Fibroblast of skin of left biceps (primary cell): ENCODE data around the gene ST6GALNAC3.

Source experiments
- DNase-seq, 2 experiments: peaks; one replicate each; pipeline ENCODE4 v3.0.0-alpha.2; 2013; ENCODE audit warnings: low read depth in 2 of 2

ST6GALNAC3 gene

DNA sequence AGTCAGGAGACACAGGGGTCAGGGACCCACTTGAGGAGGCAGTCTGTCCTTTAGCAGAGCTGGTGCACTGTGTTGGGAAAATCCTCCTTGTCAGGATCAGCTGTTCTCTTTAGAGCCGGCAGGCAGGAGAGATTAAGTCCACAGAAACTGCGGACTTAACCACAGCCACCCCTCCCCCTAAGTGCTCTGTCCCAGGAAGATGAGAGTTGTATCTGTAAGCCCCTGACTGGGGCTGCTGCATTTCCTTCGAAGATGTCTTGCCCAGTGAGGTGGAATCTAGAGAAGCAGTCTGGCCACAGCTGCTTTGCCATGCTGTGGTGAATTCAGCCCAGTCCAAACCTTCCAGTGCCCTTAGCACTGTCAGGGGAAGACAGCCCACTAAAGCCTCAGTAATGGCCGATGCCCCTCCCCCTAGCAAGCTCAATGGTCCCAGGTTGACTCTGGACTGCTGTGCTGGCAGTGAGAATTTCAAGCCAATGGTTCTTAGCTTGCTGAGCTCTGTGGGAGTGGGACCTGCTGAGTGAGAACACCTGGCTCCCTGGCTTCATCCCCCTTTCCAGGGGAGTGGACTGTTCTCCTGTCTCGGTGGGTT, 172.8 kb downstream of the ST6GALNAC3 start:
- no peak for DNase-seq

DNA sequence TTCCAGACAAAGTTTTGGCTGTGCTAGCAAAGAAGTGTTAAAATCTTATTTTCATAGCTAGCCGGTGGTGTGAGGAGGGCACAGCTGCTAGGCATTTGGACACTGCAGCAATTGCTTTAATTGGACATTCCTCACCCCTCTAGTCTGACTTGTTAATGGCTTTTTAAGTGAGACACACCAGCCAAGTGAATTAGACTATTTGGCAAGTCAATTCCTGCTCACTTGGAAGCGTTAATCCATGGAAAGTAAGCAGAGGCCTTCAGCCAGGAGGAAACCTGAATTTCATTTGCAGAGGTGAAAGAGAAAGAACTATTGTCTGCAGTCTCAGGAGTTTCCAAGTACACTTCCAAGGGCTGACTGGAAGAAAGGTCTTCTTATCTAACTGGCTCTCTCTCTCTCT, 175.7 kb downstream of the ST6GALNAC3 start:
- DNase-seq, result no peak

DNA sequence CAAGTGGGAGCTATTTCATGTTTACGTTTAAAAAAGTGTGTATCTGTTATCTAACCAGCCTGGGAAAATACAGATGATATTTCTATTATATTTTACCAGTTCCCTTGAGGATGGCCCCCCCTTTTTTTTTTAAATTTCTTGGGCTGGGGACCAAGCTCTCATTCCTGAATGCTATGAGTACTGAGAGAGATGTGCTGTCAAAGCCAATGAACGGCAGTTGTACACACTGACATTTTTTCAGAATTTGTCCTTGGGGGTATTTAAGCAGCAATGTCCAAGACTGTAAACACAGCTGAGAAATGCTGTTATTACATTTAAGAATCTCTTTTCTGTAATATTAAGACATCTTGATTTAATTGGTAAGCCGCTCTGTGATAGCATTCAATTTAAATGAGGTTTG, 177.9 kb downstream of the ST6GALNAC3 start:
- no peak for DNase-seq

DNA sequence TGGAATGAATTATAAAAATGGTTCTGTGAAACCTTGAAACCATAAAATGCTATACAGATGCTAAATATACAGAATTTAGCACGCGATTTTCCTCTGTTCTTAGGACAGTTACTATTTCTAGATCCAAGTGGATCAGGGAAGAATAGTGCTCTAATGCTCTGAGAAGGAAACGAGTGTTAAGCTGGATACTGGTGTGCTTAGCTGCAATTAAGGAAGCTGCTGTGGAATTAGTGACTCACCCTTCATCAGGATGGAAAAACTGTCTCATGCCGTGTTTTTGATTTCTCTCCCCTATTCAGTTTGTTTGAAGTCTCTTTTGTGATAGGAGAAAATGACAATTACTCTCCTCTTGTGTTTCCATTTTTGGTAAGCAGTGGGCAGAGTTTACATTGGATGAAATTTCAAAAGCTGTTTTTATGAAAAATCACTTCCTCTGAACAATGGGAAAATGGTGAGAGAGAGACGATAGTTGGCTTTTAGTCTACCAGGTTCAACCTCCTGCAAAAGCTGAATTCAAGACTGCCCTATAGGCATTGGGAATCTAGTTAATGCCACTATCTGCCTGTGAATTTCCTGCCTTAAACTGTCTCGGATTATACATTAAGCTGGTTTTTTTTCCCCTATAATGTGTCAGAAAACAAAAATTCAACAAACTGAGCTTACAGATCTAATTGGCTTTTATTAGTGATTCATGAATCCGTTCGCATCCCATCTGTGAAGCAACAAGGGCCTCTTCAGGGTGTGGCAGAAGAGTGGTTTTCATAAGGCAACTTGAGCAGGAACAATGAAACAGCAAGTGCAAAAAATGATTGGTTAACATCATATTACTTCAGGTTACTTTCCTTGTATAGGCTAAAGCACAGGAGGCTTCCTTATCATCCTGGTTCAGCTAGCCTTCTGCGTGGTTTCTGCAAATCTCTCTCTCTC, 179.8 kb downstream of the ST6GALNAC3 start:
- DNase-seq, result peak; percentile 37 to 40

DNA sequence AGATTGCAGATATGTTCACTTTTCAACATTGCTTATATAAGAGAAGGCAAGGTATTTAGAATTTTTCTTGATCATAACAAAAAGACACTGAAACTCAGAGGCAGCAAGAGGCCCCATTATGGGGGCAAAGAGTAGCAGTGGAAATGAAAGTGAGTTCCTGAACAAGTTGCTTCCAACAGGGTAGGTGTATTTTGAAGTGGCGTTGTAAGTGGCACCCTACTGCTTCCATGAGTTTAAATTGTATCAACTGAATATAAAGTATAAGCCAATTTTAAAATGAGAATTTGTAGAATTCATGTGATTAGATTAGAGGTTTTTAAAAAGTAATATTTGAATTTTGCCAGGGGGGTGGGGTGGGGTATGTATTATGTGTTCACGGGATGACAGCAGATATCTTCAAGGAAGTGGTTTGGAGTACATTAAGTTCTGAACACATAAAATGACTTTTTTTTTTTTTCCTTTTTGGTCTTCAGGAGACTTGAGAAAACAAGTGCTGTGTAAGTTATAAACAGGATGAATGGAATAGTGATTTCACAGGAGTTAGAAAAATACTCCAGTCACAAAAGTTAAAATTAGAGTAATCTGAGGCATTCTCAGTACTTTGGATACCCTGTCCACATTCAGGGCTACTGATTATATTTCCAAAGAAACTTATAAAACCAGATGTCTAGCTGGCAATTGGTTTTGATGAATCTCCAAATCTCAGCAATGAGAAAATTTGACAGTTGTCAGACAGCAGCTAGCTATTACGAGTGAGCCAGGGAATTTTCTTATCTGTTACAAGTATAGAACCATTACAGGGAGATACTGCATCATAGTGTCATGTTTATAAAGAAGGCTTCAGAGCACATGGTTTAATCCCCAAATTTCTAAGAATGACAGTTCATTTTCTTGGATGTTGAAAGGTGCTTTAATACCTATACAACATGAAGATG, 182.0 kb downstream of the ST6GALNAC3 start:
- DNase-seq, result no peak

DNA sequence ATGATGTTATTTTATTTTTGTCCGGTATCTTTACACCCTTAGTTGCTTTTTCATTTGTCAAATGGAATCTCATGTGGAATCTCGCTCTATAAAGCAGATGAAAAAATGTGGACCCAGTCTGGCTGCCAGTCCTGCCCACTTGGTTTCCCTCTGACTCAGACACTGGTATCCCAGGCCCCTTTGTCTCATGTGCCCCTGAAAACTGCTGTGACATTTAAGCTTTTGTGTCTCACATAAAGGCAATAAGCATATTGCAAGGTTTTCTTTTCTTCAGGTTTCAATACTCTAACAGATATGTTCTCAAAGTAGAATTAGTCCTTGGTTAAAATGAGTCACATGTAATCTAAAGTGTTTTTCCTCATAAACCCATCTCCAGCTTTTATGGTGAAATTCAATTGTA, 183.3 kb downstream of the ST6GALNAC3 start:
- DNase-seq, result no peak

DNA sequence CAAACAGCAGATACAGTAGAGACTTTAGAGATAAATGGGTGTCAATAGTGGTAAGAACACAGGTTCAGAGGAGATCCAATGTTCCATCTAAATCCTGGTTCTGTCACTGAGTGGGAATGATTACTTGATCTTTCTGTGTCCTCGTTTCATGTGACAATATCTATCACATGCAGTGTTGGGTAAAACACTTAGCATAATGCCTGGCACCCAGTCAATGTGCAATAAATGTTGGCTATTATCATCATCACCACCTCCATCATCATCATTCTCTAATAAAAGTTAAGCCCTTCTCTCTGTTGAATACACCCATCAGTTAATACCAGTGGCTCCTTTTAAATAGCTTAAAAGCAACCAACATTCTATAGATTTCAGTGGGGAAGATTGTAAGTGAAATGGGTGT, 184.7 kb downstream of the ST6GALNAC3 start:
- DNase-seq, result no peak

DNA sequence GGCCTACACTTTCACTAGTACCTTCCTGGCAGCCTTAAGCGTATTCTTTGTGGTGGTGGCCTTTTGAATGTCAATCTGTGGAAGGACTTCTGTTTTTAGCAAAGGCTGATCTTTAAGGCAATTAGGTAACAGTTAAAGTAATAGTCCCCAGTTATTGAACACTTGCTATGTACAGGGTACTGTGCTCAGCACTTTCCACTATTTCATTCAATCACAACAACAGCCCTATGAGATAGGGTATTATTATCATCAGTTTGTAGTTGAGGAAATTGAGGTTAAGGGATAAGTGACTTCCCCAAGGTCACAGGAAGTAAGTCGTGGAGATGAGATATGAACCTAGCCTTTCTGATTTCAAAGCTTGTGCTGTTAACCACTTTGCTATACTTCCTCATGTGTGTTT, 185.7 kb downstream of the ST6GALNAC3 start:
- no peak for DNase-seq

DNA sequence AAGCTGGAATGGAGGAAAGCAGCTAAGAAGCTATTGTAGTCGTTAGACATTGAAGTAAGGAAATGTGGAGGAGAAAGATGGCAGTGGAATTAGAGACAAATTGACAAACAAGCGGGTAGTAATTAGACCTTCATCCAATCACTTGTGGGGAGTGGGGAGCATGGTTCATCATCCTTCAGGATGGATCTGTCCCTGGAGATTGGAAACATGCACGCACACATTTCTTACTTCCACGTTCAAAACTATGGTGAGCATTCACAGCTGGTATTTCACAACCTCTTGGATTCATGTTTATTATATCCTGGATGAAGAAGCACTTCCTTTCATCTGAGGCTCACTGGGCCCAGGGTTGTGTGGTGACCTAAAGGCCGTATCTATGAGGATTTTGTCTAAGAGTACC, 188.1 kb downstream of the ST6GALNAC3 start:
- DNase-seq, result peak; percentile 49 to 60

DNA sequence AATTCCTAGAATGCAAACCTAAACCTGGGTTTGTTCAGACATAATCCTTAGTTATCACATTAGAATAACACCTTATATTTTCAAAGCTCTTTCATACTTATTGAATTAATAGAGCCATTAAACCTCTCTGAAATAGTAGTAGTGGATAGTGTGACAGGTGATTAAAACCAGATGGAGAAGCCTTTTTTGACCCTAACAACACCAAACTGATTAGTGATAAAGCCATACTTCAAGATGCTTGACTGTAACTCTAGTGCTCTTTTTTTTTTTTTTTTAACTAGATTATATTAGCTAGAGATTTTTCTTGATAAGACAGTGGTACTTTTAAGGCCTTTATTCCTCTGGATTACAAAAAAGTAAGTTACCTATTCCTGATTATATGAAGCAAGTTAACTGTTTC, 190.1 kb downstream of the ST6GALNAC3 start:
- DNase-seq, result no peak

DNA sequence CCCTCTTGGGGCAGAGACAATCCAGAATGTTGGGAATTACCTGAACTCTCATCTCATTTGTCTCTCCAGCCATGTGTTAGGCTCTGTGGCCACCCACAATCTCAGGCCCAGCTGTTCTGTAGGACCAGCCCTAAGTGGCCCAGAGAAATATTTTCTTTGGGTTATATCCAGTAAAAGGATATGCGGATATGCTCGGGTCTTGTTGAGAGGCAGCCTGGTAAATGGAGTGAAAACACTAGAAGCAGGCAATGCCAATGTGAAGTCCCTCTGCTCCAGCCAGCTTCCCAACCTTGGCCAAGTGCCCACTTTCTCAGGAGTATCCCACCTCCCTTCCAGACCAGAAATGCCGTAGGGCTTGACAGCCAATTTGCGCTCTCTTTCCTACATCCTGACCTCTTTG, 192.2 kb downstream of the ST6GALNAC3 start:
- DNase-seq, result no peak

DNA sequence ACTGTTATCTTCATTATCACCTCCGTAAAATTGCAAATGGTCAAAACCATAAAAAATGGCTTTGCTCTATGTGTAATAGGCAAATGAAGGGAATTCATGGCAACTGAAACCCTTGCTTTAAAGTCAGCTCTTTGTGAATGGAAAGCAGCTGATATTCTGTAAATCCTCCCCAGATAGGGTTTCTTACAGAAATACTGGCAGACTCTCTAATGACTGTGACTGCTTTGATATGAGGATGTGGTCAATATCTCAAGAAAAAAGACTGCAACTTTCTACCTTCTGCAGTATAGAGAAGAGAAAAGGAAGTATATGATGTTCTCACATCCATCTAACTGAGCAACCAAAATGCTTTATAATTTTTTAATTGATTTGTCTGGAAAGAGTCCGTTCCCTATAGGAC, 193.1 kb downstream of the ST6GALNAC3 start:
- no peak for DNase-seq

DNA sequence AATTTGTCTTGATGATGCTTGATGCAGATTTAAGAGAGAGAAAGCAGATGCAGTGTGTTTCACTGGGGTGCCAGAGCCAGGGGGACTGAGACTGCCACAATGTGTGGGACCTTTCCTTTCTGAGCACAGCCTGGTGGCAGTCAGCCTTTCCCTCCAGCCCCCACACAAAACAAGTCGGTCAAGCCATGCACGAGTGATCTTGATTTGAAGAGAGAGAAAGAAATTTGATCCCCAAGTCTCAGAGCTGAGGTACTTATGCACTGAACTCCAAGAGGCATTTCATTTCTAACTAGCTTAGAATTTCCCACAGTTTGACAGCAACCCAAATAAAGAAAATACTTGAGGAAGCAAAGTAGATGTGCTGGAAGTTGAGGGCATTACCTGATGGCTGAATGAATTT, 193.8 kb downstream of the ST6GALNAC3 start:
- DNase-seq, result no peak

DNA sequence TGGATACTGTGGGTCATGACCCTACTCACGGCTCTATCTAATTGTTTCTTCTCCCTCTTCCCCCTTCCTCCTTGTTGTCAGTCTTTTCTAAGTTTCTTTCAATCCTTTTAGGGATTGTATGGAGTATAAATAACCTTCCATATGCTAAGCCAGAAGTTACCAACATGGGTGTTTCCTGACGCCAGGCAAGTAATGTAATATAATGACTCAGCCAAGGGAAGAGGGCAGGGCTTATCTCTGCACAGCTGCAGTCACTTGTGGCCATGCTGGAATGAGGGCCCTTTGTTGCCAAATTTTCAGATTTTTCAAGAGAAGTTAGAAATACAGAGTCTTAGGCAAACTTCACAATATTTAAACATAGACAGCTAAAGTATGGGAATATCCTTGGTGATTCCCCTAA, 194.6 kb downstream of the ST6GALNAC3 start:
- peak; percentile 52 to 64 for DNase-seq

DNA sequence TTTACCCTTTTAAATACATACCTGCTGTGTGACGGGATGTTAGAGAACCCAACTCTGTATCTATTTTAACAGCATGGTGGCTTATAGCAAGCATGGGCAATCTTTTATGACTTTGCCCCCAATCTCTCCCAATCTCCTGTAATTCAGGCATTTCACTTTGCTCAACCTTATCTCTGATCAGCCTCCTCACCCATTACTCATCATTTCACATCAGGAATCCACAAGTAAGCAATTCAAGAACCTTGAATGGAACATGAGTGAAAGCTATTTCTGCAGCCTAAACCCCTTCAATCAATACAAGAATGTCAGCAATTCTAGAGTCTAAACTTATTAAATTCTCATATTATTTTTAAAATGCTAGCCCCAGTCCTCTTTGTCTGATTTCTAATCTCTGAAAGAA, 199.8 kb downstream of the ST6GALNAC3 start:
- no peak for DNase-seq

DNA sequence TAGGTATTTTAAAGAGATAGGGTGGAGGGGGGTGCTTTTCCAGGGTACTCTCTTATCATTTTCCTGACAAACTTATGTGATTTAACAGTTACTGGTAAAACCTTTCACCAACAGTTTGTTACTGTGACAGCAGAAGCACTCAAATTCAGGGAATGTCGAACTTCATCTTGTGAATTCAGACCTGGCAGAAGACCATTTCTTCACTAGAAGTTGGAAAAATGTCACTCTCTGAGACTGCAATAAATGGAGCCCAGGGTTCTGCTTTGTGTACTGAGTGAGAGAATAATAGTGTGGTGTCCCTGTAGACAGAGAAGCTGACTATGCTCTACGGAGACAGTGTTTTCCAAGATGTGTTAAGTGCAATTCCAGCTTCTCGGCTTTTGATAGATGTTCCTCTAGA, 200.2 kb downstream of the ST6GALNAC3 start:
- no peak for DNase-seq

DNA sequence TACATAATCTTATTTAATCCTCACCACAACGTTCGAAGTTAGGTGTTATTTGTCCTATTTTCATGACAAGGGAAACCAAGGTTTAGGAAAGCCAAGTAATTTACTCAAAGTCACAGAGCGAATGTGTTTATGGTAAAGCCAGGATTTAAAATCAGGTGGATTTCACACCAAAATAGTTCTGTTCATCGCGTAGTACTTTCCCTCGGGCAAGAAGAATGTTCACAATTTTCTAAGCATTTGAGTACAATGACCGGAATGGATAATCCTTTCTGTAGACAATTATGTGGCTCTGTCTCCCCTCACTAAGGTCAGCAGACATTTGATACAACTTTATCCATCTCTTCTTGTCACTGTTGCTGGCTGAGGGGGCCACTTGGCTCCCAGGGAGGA, 204.2 kb downstream of the ST6GALNAC3 start:
- no peak for DNase-seq

DNA sequence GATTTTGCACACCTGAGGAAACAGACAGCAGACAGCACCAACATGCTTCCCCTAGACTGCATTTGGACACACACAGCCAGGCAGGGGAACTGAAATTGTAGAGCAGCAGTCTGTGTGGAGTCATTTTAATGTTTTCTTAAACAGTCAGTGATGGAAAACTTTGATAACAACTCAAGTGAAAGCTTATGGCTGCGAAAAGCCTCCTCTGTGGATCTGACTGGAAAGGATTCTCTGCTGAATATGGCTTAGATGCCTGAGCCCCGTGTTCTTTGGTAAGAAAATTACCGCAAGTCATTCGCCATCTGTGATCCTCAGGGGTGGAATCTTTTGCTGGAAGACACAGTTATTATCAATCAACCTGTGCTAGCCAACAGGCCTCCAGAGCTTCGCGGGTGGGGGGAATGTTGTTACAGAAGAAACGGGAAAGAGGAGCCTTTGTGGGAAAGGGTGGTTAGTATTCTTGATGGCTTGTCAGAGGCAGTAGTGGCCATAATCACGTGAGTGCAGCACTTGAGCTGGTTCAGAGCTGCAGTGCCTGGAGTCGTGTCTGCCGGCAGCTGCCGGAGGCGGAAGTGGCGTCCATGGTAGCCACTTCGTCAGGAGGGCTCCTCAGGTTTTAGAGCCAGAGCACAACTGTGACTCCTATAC, 204.7 kb downstream of the ST6GALNAC3 start:
- no peak for DNase-seq

DNA sequence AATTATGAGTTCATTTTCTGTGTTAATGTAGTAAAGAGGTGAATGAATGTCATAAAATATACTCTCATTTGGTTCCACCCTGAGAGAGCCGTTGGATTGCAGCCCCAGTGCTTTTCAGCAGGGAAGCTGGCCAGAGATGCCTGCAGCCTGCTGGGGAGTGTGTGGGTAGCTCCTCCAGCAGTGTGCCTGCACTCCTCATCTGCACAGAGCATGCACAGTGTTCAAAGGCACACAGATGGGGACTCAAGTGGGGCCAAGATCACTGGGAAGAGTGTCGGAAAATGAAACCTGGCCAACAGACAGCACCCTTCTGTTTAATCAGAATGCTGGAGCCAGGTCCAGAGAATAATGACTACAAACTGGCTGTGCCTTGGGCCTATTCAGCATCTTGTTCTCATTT, 206.8 kb downstream of the ST6GALNAC3 start:
- no peak for DNase-seq

DNA sequence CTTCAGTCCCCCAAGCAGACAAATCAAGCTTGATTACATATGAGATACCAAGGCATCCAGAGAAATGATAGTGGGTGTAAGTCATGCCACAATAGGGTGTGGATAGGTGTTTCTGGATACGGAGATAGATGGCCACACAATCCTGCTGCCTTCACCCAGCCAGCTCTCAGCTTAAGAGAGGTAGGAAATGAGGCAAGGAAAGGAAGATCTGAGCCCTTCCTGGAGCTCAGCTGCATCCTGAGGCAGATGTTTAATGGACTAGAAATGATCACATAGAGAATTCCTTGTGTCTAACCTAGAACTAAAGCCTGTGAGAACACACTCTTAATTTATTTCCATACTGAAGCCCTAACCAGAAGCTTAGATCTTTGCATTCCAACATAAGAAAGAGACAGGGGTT, 210.3 kb downstream of the ST6GALNAC3 start:
- no peak for DNase-seq

DNA sequence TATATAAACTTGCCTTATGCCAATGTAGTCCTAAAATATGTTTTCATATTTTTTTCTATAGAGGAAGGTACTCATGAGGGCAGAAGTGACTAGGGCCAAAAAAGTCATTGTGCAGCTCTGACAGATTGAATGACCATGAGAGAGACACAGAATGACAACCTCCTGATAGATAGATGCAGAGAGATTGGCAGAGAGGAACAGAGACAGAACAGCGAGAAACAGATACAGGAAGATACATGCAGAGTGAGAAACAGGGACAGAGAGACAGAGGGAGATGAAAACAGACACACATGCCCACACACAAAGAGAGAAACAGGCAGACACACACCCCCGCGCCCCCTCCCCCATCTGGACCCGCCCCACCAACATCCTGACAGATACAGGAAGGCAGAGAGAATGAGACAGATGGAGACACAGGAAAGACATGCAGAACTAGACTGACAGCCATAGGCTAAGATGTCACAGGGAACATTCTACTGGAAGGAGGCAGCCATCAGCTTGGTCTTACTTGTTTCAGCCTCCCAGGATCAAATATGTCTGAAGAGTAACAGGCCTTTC, 211.1 kb downstream of the ST6GALNAC3 start:
- no peak for DNase-seq
